ENCODE data around the gene HS3ST2. TPM values are rescaled to one million over a fixed set of nuclear protein-coding genes. Genes with fewer than 3 reads are reported as not detected.

HS3ST2 gene
- total RNA-seq, 2 experiments from 2014 or later = not detected

- H3K36me3 Mint-ChIP-seq (ENCODE audit: low read depth) = no peaks in the 10 kb centered on the region
- CTCF ChIA-PET = interaction anchor here (0.6 to 1.1 kb wide), 3 partner anchors 28 to 32 kb away, joined by 3 to 5 read pairs (median 3); no protein-coding TSS in a partner anchor
- H3K27me3 Mint-ChIP-seq (ENCODE audit: low read depth) = peaks cover 54% of the 10 kb centered on the region
- no peak overlapping the region for H3K4me3 Mint-ChIP-seq
- H3K9me3 Mint-ChIP-seq = no peaks in the 10 kb centered on the region
- peaks cover 8% of the 10 kb centered on the region for H3K4me1 Mint-ChIP-seq (ENCODE audit: low read depth)
- DNase-seq = peak; percentile 17
- intact Hi-C loops (cut with micrococcal nuclease) = loop anchor here (5.0 kb wide), 1 partner anchor 1388 kb away; no protein-coding TSS in a partner anchor
- H3K27ac Mint-ChIP-seq = no peak overlapping the region
Observed at GRCh38 chr16:22945361-22945760, 131.4 kb downstream of the HS3ST2 start.

GRCh38 chr16:22946433-22946832 is 132.5 kb downstream of the HS3ST2 start:
- peaks cover 8% of the 10 kb centered on the region for H3K4me1 Mint-ChIP-seq (ENCODE audit: low read depth)
- DNase-seq = no peak
- no peaks in the 10 kb centered on the region for H3K9me3 Mint-ChIP-seq
- no peak overlapping the region for H3K4me3 Mint-ChIP-seq
- H3K27ac Mint-ChIP-seq = no peak overlapping the region
- CTCF ChIA-PET = interaction anchor here (0.9 kb wide), 1 partner anchor 11 kb away, joined by 3 read pairs; no protein-coding TSS in a partner anchor
- no peaks in the 10 kb centered on the region for H3K36me3 Mint-ChIP-seq (ENCODE audit: low read depth)
- H3K27me3 Mint-ChIP-seq (ENCODE audit: low read depth) = peaks cover 48% of the 10 kb centered on the region
- intact Hi-C loops (cut with micrococcal nuclease) = loop anchor here (5.0 kb wide), 1 partner anchor 1389 kb away; no protein-coding TSS in a partner anchor

DNA sequence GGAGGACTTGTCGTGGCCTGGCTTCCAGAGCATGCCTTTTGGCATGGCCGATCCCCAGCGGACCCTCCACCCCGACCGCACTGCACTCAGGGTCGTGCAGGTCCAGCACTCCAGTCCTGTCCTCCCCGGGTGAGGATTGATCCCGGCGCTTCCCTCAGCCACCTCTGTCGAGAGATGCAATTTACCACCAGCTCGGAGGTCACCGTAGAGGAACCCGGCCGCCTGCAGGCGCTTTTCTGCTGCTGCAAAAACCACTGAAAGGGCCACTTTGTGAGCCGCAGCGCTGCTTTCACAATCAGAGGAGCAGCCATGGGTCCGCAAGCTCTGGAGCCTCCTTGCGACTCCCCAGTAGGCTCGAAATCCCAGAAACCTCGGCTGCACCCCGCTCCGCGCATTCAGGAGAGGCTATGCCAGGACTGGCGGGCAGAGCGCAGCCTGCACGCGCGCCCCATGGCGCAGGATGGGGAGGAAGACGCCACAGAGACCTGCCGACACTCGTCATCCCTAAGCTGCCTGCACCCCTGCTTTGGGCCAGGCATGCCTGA is 134.2 kb downstream of the HS3ST2 start:
- peaks cover 43% of the 10 kb centered on the region for H3K27me3 Mint-ChIP-seq (ENCODE audit: low read depth)
- H3K36me3 Mint-ChIP-seq (ENCODE audit: low read depth) = no peaks in the 10 kb centered on the region
- H3K27ac Mint-ChIP-seq = no peak overlapping the region
- peak; percentile 7 for DNase-seq
- H3K9me3 Mint-ChIP-seq = no peaks in the 10 kb centered on the region
- H3K4me1 Mint-ChIP-seq (ENCODE audit: low read depth) = peaks cover 8% of the 10 kb centered on the region
- intact Hi-C loops (cut with micrococcal nuclease) = loop anchor here (2.0 to 5.0 kb wide), 2 partner anchors 49 to 1391 kb away; no protein-coding TSS in a partner anchor
- no peak overlapping the region for H3K4me3 Mint-ChIP-seq
- CTCF ChIA-PET = interaction anchor here (1.1 to 1.7 kb wide), 3 partner anchors 48 to 112 kb away, joined by 3 read pairs; no protein-coding TSS in a partner anchor

GRCh38 chr16:22948603-22949368 is 134.8 kb downstream of the HS3ST2 start:
- CTCF ChIA-PET = interaction anchor here (1.1 to 1.7 kb wide), 3 partner anchors 49 to 112 kb away, joined by 3 read pairs; no protein-coding TSS in a partner anchor
- Mint-ChIP-seq H3K27me3 (ENCODE audit: low read depth) (peaks cover 38% of the 10 kb centered on the region), H3K4me3 (no peak overlapping the region), H3K36me3 (ENCODE audit: low read depth) (no peaks in the 10 kb centered on the region), H3K9me3 (no peaks in the 10 kb centered on the region), H3K4me1 (ENCODE audit: low read depth) (peaks cover 8% of the 10 kb centered on the region), H3K27ac (no peak overlapping the region)
- peak; percentile 89 for DNase-seq
- intact Hi-C loops (cut with micrococcal nuclease) = loop anchor here (2.0 to 5.0 kb wide), 2 partner anchors 50 to 1391 kb away; no protein-coding TSS in a partner anchor

GRCh38 chr16:22955461-22956070 is 141.6 kb downstream of the HS3ST2 start:
- CTCF ChIA-PET = no interaction called here
- Mint-ChIP-seq H3K4me1 (ENCODE audit: low read depth) (no peaks in the 10 kb centered on the region), H3K36me3 (ENCODE audit: low read depth) (no peaks in the 10 kb centered on the region), H3K27ac (no peak overlapping the region), H3K27me3 (ENCODE audit: low read depth) (peaks cover 11% of the 10 kb centered on the region), H3K9me3 (no peaks in the 10 kb centered on the region), H3K4me3 (no peak overlapping the region)
- intact Hi-C loops (cut with micrococcal nuclease) = no loop called here
- no peak for DNase-seq

DNA sequence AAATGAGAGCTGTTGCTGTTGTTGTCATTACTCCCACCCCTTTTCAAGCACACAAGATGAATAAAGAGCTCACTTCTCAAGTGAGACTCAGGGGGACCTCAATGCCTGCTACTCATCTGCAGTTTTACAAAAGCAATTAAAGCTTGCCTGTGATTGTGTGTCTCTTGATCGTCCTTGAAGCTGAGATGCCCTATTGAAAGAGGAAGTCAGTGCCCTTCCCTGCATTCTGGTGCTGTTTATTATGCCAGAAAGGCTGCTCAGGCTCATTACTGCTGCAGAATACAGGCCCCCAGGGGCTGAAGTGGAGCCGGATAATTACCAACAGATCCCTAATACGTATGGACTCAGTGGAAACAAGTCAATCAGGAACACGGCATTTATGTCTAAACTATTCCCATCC is 147.2 kb downstream of the HS3ST2 start:
- intact Hi-C loops (cut with micrococcal nuclease) = no loop called here
- H3K36me3 Mint-ChIP-seq (ENCODE audit: low read depth) = no peaks in the 10 kb centered on the region
- H3K4me1 Mint-ChIP-seq (ENCODE audit: low read depth) = no peaks in the 10 kb centered on the region
- CTCF ChIA-PET = no interaction called here
- H3K27me3 Mint-ChIP-seq (ENCODE audit: low read depth) = peaks cover 18% of the 10 kb centered on the region
- DNase-seq = no peak
- H3K9me3 Mint-ChIP-seq = peaks cover 7% of the 10 kb centered on the region
- H3K27ac Mint-ChIP-seq = no peak overlapping the region
- no peak overlapping the region for H3K4me3 Mint-ChIP-seq

- H3K27me3 Mint-ChIP-seq (ENCODE audit: low read depth) = peaks cover 18% of the 10 kb centered on the region
- peaks cover 7% of the 10 kb centered on the region for H3K9me3 Mint-ChIP-seq
- intact Hi-C loops (cut with micrococcal nuclease) = no loop called here
- H3K4me1 Mint-ChIP-seq (ENCODE audit: low read depth) = no peaks in the 10 kb centered on the region
- H3K27ac Mint-ChIP-seq = no peak overlapping the region
- DNase-seq = no peak
- H3K4me3 Mint-ChIP-seq = no peak overlapping the region
- H3K36me3 Mint-ChIP-seq (ENCODE audit: low read depth) = no peaks in the 10 kb centered on the region
- CTCF ChIA-PET = no interaction called here
Observed at GRCh38 chr16:22962905-22963304, 148.9 kb downstream of the HS3ST2 start.

All from activated naive CD4-positive, alpha-beta T cell treated with anti-CD3 and anti-CD28 coated beads for 36 hours (primary cell).